ENCODE results near the gene RGS10.

GRCh38 chr10:119495021-119495505 lies 47.5 kb downstream of the RGS10 start:
- no peak for TF ChIP-seq CTCF (IDR thresholded peaks at IDR 0.05; ENCODE audit: low read depth, low read length)
- TF ChIP-seq EZH2phosphoT487 (IDR thresholded peaks at IDR 0.05; ENCODE audit: low read depth) = no peak
